Fibroblast of pulmonary artery (primary cell): ENCODE data around the gene PSMD1.

Experiments used
- DNase-seq: peaks from one replicate; pipeline ENCODE4 v3.0.0-alpha.2; 2010; ENCODE audit warnings: low read depth
- H3K4me3 ChIP-seq: replicated peaks from 2 replicates; pipeline ENCODE4 v1.5.1; 2011; ENCODE audit warnings: low read depth, mild to moderate bottlenecking, control low read depth, low read length, moderate library complexity
- CTCF ChIP-seq: IDR thresholded peaks from 2 replicates; pipeline ENCODE4 v1.5.1; 2011; ENCODE audit warnings: mild to moderate bottlenecking, control low read depth, low read length, inconsistent platforms; ENCODE audit errors: missing control alignments

The PSMD1 gene

GRCh38 chr2:231204146-231204545 lies 147.5 kb downstream of the PSMD1 start:
- no peak for DNase-seq
- no peak for TF ChIP-seq CTCF
- H3K4me3 ChIP-seq = no peak overlapping the region

- TF ChIP-seq CTCF = no peak
- DNase-seq = no peak
- H3K4me3 ChIP-seq = no peak overlapping the region
These were observed 147.9 kb downstream of the PSMD1 start for GRCh38 chr2:231204581-231204980.

GRCh38 chr2:231207734-231208133 lies 151.1 kb downstream of the PSMD1 start:
- DNase-seq = no peak
- TF ChIP-seq CTCF = no peak
- no peak overlapping the region for H3K4me3 ChIP-seq

GRCh38 chr2:231210782-231211181 lies 154.1 kb downstream of the PSMD1 start:
- no peak for TF ChIP-seq CTCF
- DNase-seq = no peak

DNA sequence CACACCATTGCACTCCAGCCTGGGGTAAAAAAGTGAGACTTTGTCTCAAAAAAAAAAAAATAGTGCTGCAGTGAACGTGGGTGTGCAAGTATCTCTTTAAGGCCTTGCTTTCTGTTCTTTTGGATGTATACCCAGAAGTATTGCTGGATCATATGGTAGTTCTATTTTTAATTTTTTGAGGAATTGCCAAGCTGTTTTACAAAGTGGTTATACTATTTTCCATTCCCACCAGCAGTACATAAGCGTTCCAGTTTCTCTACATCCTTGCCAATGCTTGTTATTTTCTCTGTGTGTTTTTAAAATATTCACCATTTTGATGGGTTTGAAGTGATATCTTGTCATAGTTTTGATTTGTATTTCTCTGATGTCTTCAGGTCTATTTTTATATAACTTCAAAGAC lies 154.8 kb downstream of the PSMD1 start:
- TF ChIP-seq CTCF = no peak
- DNase-seq = no peak
- H3K4me3 ChIP-seq = no peak overlapping the region

More at GRCh38 chr2:231210782-231211181, 154.1 kb downstream of the PSMD1 start:
- H3K4me3 ChIP-seq = no peak overlapping the region

GRCh38 chr2:231212329-231212845 lies 155.7 kb downstream of the PSMD1 start:
- no peak for DNase-seq
- no peak for TF ChIP-seq CTCF
- no peak overlapping the region for H3K4me3 ChIP-seq

DNA sequence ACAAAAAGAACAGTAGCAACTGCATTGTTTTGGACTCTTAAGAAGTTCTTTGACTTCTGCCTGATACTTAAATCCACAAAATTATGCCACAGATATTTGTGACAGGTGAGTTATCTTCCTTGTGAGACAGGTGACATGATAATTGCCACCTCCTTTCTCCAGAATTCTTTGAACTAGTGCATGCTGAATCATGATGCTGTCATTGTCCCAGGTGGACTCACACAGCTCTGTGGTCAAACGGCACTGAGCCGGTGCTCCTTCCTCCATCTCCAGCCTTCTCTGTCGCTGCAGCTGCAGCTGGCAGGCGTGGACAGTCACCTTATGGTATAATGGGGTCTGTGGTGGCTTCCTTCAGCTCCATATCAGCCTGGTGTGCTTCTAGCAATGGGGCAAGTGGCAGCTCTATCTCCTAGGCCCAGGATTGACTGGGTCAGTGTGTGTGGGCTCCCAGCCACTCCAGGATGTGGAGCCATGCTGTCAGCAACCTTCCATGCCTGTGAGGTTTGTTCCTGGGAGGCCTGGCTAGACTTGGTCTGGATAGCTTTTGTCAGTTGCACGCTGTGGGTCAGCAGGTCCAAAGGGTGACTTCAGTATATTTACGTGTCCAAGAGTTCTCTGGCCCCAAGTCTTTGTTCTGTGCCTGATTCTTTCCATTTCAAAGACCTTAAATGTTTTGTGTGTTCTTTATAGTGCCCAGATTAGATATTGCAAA lies 157.4 kb downstream of the PSMD1 start:
- no peak overlapping the region for H3K4me3 ChIP-seq
- no peak for TF ChIP-seq CTCF
- no peak for DNase-seq
